Fibroblast of lung (primary cell): ENCODE measurements around the gene ANKRD17. TPM values are rescaled to one million over a fixed set of nuclear protein-coding genes. Genes with fewer than 3 reads are reported as not detected.

Experiments used
- DNase-seq, 2 donors: peaks; one replicate each; pipeline versions ENCODE4 v3.0.0 to v3.0.0-alpha.2; 2010; ENCODE audit warnings: low read depth in 2 of 2
- H2AFZ ChIP-seq: 2 replicates; pipeline ENCODE4 v1.5.1; 2012; ENCODE audit warnings: low read length, control low read depth, inconsistent platforms
- H3K27ac ChIP-seq: 2 replicates; pipeline ENCODE4 v1.5.1; 2011; ENCODE audit warnings: low read length, control low read depth; ENCODE audit not compliant: insufficient read depth
- H3K27me3 ChIP-seq: 2 replicates; pipeline ENCODE4 v1.5.1; 2011; ENCODE audit warnings: mild to moderate bottlenecking, low read length; ENCODE audit not compliant: control insufficient read depth, insufficient read depth
- H3K36me3 ChIP-seq: 2 replicates; pipeline ENCODE4 v1.5.1; 2011; ENCODE audit warnings: low read length; ENCODE audit not compliant: control insufficient read depth, insufficient read depth
- H3K4me1 ChIP-seq: 2 replicates; pipeline ENCODE4 v1.5.1; 2011; ENCODE audit warnings: low read length; ENCODE audit not compliant: control insufficient read depth, insufficient read depth; ENCODE audit errors: extremely low read depth
- H3K4me2 ChIP-seq: 2 replicates; pipeline ENCODE4 v1.5.1; 2011; ENCODE audit warnings: low read length, control low read depth; ENCODE audit not compliant: insufficient read depth; ENCODE audit errors: extremely low read depth
- H3K4me3 ChIP-seq, 4 experiments: fragments of 200-600 bp in 1 of 4; sonication (generic) in 1 of 4; replicated peaks in 1 of 4; 2 replicates each; pipeline ENCODE4 v1.5.1; 2011 to 2016; ENCODE audit warnings: low read length in 4 of 4, low read depth in 3 of 4, mild to moderate bottlenecking in 3 of 4, control low read depth in 2 of 4, inconsistent platforms in 1 of 4, mixed read lengths in 1 of 4; ENCODE audit not compliant: insufficient read depth in 1 of 4; ENCODE audit errors: control extremely low read depth in 1 of 4
- H3K79me2 ChIP-seq: 2 replicates; pipeline ENCODE4 v1.5.1; 2012; ENCODE audit warnings: mild to moderate bottlenecking, low read length, inconsistent platforms; ENCODE audit not compliant: control insufficient read depth, insufficient read depth
- H3K9ac ChIP-seq: 2 replicates; pipeline ENCODE4 v1.5.1; 2011; ENCODE audit warnings: mild to moderate bottlenecking, low read length, control low read depth; ENCODE audit not compliant: insufficient read depth
- H3K9me3 ChIP-seq: 2 replicates; pipeline ENCODE4 v1.5.1; 2012; ENCODE audit warnings: low read depth, low read length; ENCODE audit not compliant: control insufficient read depth, insufficient read depth
- H4K20me1 ChIP-seq: 2 replicates; pipeline ENCODE4 v1.5.1; 2011; ENCODE audit warnings: low read length; ENCODE audit not compliant: control insufficient read depth, insufficient read depth; ENCODE audit errors: extremely low read depth
- CTCF ChIP-seq, 2 donors: IDR thresholded peaks in 1 of 2; conservative IDR thresholded peaks in 1 of 2; 1 replicate in 1 of 2; 2 replicates in 1 of 2; pipeline ENCODE4 v1.5.1; 2011 to 2012; ENCODE audit warnings: low read length in 2 of 2, control low read depth in 1 of 2, inconsistent platforms in 1 of 2, low read depth in 1 of 2, mild to moderate bottlenecking in 1 of 2
- EZH2 ChIP-seq: IDR thresholded peaks from 2 replicates; pipeline ENCODE4 v1.5.1; 2012; ENCODE audit warnings: low read length, control low read depth, mild to moderate bottlenecking; ENCODE audit errors: missing control alignments
- polyA plus RNA-seq, 2 donors: library from polyadenylated mRNA; depleted of rRNA in 1 of 2; stranded (reverse) in 1 of 2; unstranded in 1 of 2; fragments of >200 nt; gene quantifications; 2 replicates each; pipeline ENCODE4 v1.2.1, GENCODE V29; 2011 to 2012; ENCODE audit warnings: missing spikeins in 1 of 2
- total RNA-seq: library from RNA; depleted of rRNA; stranded (reverse); fragments of >200 nt; gene quantifications from 2 replicates; pipeline ENCODE4 v1.2.1, GENCODE V29; 2014

Gene ANKRD17
- total and polyA plus RNA-seq, 2 donors (not counting 1 experiment from before 2014, with no cell fraction given), result 46.2 to 54.6 TPM

DNA sequence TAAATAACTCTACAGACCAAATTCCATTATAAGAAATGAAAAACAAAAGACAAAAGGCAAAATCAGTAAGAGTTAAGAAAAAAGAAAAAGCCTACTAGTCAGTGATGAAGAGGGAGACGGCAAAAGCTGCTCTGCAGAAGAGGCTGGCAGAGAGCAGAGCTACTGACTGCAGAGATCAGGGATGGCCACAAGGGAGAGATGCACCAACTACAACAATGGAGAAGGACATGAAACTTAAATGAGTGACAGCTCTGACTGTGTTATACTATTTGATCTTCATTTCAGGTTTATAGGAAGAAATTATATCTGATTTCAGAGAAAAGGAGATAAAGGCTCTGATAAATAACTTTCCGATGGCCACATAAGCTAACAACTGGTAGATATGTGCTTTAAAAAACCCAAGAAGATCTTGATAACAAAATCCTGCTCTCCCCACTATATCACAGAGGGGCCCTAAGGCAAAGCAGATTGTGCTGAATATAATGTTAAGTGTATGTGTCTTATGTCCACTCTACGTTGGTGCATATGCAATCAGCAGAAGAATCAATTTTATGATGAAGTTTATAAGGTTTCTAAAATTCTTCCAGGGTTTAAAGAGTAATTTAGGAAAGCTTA is 130.7 kb downstream of the ANKRD17 start:
- no peaks in the 10 kb centered on the region for H3K9me3 ChIP-seq
- TF ChIP-seq CTCF (conservative IDR thresholded peaks at IDR 0.05 in 1 of 2, IDR thresholded peaks at IDR 0.05 in 1 of 2; ENCODE audit: low read depth in 1 of 2, low read length in 2 of 2), result peak in 1 of 2 donors; percentile 41
- no peak for TF ChIP-seq EZH2
- no peaks in the 10 kb centered on the region for H3K27me3 ChIP-seq
- no peak overlapping the region for H2AFZ ChIP-seq
- H3K79me2 ChIP-seq, result no peaks in the 10 kb centered on the region
- no peak overlapping the region for H3K9ac ChIP-seq
- H3K36me3 ChIP-seq, result peaks cover 6% of the 10 kb centered on the region
- H3K27ac ChIP-seq, result no peak overlapping the region
- no peak overlapping the region for H3K4me3 ChIP-seq
- peak; percentile 12 to 18 for DNase-seq
- no peak overlapping the region for H3K4me2 ChIP-seq
- H3K4me1 ChIP-seq, result no peaks in the 10 kb centered on the region
- H4K20me1 ChIP-seq, result no peaks in the 10 kb centered on the region

GRCh38 chr4:73109493-73109892 is 149.1 kb downstream of the ANKRD17 start:
- H3K9ac ChIP-seq, result no peak overlapping the region
- H3K9me3 ChIP-seq, result no peaks in the 10 kb centered on the region
- H3K4me2 ChIP-seq, result no peak overlapping the region
- no peak overlapping the region for H3K27ac ChIP-seq
- TF ChIP-seq CTCF (conservative IDR thresholded peaks at IDR 0.05 in 1 of 2, IDR thresholded peaks at IDR 0.05 in 1 of 2; ENCODE audit: low read depth in 1 of 2, low read length in 2 of 2) (no peak), EZH2 (no peak)
- peaks cover 3% of the 10 kb centered on the region for H3K36me3 ChIP-seq
- no peaks in the 10 kb centered on the region for H3K79me2 ChIP-seq
- DNase-seq, result no peak
- H3K27me3 ChIP-seq, result no peaks in the 10 kb centered on the region
- no peak overlapping the region for H2AFZ ChIP-seq
- H4K20me1 ChIP-seq, result no peaks in the 10 kb centered on the region
- H3K4me3 ChIP-seq, result no peak overlapping the region
- H3K4me1 ChIP-seq, result no peaks in the 10 kb centered on the region

DNA sequence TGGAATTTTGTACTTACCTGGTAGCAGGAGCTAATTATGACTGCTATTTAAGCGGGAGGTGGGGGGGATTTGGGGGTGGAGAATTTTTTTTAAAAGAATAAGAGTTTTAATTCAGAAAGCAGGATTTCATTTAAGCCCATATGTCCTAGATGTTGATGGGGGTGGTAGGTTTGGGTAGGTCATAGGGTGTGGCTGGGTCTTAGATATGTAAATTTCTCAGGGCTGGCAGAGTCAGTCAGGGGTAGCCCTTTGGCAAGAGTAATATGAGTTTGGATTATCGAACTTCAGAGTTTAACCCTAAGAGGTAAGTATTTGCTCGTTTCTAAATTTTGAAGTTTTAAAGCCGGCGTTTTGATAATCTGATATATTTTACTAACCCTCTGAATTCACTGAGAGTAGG is 153.9 kb downstream of the ANKRD17 start:
- peaks cover 8% of the 10 kb centered on the region for H3K36me3 ChIP-seq
- no peak overlapping the region for H2AFZ ChIP-seq
- H3K4me1 ChIP-seq, result no peaks in the 10 kb centered on the region
- H3K4me2 ChIP-seq, result no peak overlapping the region
- no peak for DNase-seq
- no peak for TF ChIP-seq CTCF (conservative IDR thresholded peaks at IDR 0.05 in 1 of 2, IDR thresholded peaks at IDR 0.05 in 1 of 2; ENCODE audit: low read depth in 1 of 2, low read length in 2 of 2)
- TF ChIP-seq EZH2, result no peak
- H3K9me3 ChIP-seq, result no peaks in the 10 kb centered on the region
- no peak overlapping the region for H3K9ac ChIP-seq
- H4K20me1 ChIP-seq, result no peaks in the 10 kb centered on the region
- H3K79me2 ChIP-seq, result no peaks in the 10 kb centered on the region
- no peaks in the 10 kb centered on the region for H3K27me3 ChIP-seq
- no peak overlapping the region for H3K4me3 ChIP-seq
- H3K27ac ChIP-seq, result no peak overlapping the region
